HepG2 (cell line): Measurements from ENCODE around the gene SNRPD1.
"Not testable (repeated sequence)": the region's sequence is repeated elsewhere in the genome, so short reads cannot be mapped to it uniquely, and the experiment has no call there.

Source experiments
- CTCF ChIP-seq: sonication (generic); formaldehyde crosslinking; IDR thresholded peaks from 2 replicates; pipeline ENCODE4 v1.5.0; 2020; ENCODE audit warnings: mild to moderate bottlenecking, missing genetic modification reagents, moderate library complexity
- JUND ChIP-seq: sonication (generic); formaldehyde crosslinking; IDR thresholded peaks from 2 replicates; pipeline ENCODE4 v1.8.0; 2022; ENCODE audit warnings: mild to moderate bottlenecking, missing genetic modification reagents
- MXI1 ChIP-seq: IDR thresholded peaks from 3 replicates; pipeline ENCODE4 v1.6.1; 2012; ENCODE audit warnings: low read depth, low read length, inconsistent platforms, borderline replicate concordance

- TF ChIP-seq MXI1; JUND (CRISPR knock-in tag); CTCF (CRISPR knock-in tag): not testable (repeated sequence)
These were observed 19.8 kb upstream of the SNRPD1 start for GRCh38 chr18:21592361-21592760.
